Liver (tissue), 9 donors: Measurements from ENCODE around the gene TMEM164. TPM values are rescaled to one million over a fixed set of nuclear protein-coding genes. Genes with fewer than 3 reads are reported as not detected.

ENCODE experiments used
- DNase-seq: peaks from one replicate; pipeline ENCODE4 v3.0.0-alpha.2; 2017; ENCODE audit warnings: low spot score
- H3K27ac ChIP-seq, 2 donors: one replicate each; pipeline ENCODE4 v1.7.0; 2013; ENCODE audit warnings: inconsistent platforms in 2 of 2, low read length in 2 of 2, control low read depth in 1 of 2, low read depth in 1 of 2, mild to moderate bottlenecking in 1 of 2
- H3K27me3 ChIP-seq, 4 donors: one replicate each; pipeline versions ENCODE4 v1.6.1 to v1.7.0; 2013; ENCODE audit warnings: low read length in 3 of 4, inconsistent platforms in 1 of 4, mild to moderate bottlenecking in 1 of 4, moderate library complexity in 1 of 4; ENCODE audit not compliant: control insufficient read depth in 4 of 4, insufficient read depth in 4 of 4
- H3K36me3 ChIP-seq, 4 donors: one replicate each; pipeline versions ENCODE4 v1.6.1 to v1.7.0; 2013; ENCODE audit warnings: low read length in 3 of 4, mild to moderate bottlenecking in 3 of 4, low read depth in 1 of 4, moderate library complexity in 1 of 4; ENCODE audit not compliant: control insufficient read depth in 4 of 4, insufficient read depth in 3 of 4
- H3K4me1 ChIP-seq, 4 donors: one replicate each; pipeline versions ENCODE4 v1.6.1 to v1.7.0; 2013; ENCODE audit warnings: low read length in 3 of 4, mild to moderate bottlenecking in 3 of 4, moderate library complexity in 1 of 4; ENCODE audit not compliant: control insufficient read depth in 4 of 4, insufficient read depth in 4 of 4
- H3K4me3 ChIP-seq, 3 donors: one replicate each; pipeline versions ENCODE4 v1.6.1 to v1.7.0; 2013; ENCODE audit warnings: low read length in 3 of 3, control low read depth in 1 of 3, low read depth in 1 of 3, mild to moderate bottlenecking in 1 of 3
- H3K9ac ChIP-seq, 2 donors: one replicate each; pipeline ENCODE4 v1.7.0; 2013; ENCODE audit warnings: low read length in 2 of 2, mild to moderate bottlenecking in 2 of 2, moderate library complexity in 2 of 2, control low read depth in 1 of 2, low read depth in 1 of 2
- H3K9me3 ChIP-seq, 4 donors: one replicate each; pipeline versions ENCODE4 v1.6.1 to v1.7.0; 2013; ENCODE audit warnings: low read length in 3 of 4; ENCODE audit not compliant: control insufficient read depth in 4 of 4
- CTCF ChIP-seq: fragments of 150-350 bp; IDR thresholded peaks from 2 replicates; pipeline ENCODE4 v1.5.1; 2017; ENCODE audit warnings: improper control_type of control experiment, low read depth, low read length; ENCODE audit not compliant: missing input control
- EGR1 ChIP-seq, 2 donors: IDR thresholded peaks; 2 replicates each; pipeline ENCODE4 v1.6.1; 2016 to 2018; ENCODE audit warnings: antibody characterized with exemption in 2 of 2, low read depth in 2 of 2
- FOXA1 ChIP-seq: IDR thresholded peaks from 2 replicates; pipeline ENCODE4 v1.6.1; 2016; ENCODE audit warnings: antibody characterized with exemption
- FOXA2 ChIP-seq: IDR thresholded peaks from 2 replicates; pipeline ENCODE4 v1.6.1; 2016; ENCODE audit warnings: antibody characterized with exemption
- GABPA ChIP-seq, 2 donors: IDR thresholded peaks in 1 of 2; conservative IDR thresholded peaks in 1 of 2; 2 replicates each; pipeline ENCODE4 v1.6.1; 2016; ENCODE audit warnings: antibody characterized with exemption in 2 of 2, mild to moderate bottlenecking in 1 of 2, moderate library complexity in 1 of 2
- HNF4A ChIP-seq, 2 donors: conservative IDR thresholded peaks; 2 replicates each; pipeline ENCODE4 v1.6.1; 2016; ENCODE audit warnings: antibody characterized with exemption in 2 of 2, mild to moderate bottlenecking in 2 of 2
- HNF4G ChIP-seq: IDR thresholded peaks from 2 replicates; pipeline ENCODE4 v1.6.1; 2016; ENCODE audit warnings: antibody characterized with exemption
- MAX ChIP-seq: IDR thresholded peaks from 2 replicates; pipeline ENCODE4 v1.6.1; 2016; ENCODE audit warnings: antibody characterized with exemption
- NR2F2 ChIP-seq: IDR thresholded peaks from 2 replicates; pipeline ENCODE4 v1.6.1; 2016; ENCODE audit warnings: antibody characterized with exemption
- RAD21 ChIP-seq, 2 donors: IDR thresholded peaks; 2 replicates each; pipeline ENCODE4 v1.6.1; 2016; ENCODE audit warnings: antibody characterized with exemption in 2 of 2, mild to moderate bottlenecking in 2 of 2
- RXRA ChIP-seq, 2 donors: IDR thresholded peaks; 2 replicates each; pipeline ENCODE4 v1.6.1; 2017 to 2018; ENCODE audit warnings: antibody characterized with exemption in 2 of 2, mild to moderate bottlenecking in 1 of 2
- SP1 ChIP-seq: IDR thresholded peaks from 2 replicates; pipeline ENCODE4 v1.6.1; 2018; ENCODE audit warnings: antibody characterized with exemption, mild to moderate bottlenecking
- TAF1 ChIP-seq: conservative IDR thresholded peaks from 2 replicates; pipeline ENCODE4 v1.6.1; 2016; ENCODE audit warnings: antibody characterized with exemption, mild to moderate bottlenecking
- YY1 ChIP-seq: IDR thresholded peaks from 2 replicates; pipeline ENCODE4 v1.6.1; 2016; ENCODE audit warnings: antibody characterized with exemption, mild to moderate bottlenecking
- ZBTB33 ChIP-seq: IDR thresholded peaks from 2 replicates; pipeline ENCODE4 v1.6.1; 2016; ENCODE audit warnings: antibody characterized with exemption
- WGBS: extraction: QIAGEN DNeasy Blood & Tissue Kit; methylation state at CpG from one replicate; pipeline ENCODE4 v1.1.7; 2013; 5-methylcytosine and 5-hydroxymethylcytosine counted together
- polyA plus RNA-seq, 2 donors: library from polyadenylated mRNA; stranded (reverse) in 1 of 2; unstranded in 1 of 2; fragments of 200-250 nt in 1 of 2; fragments of >200 nt in 1 of 2; fragmentation: Nextera tagmentation in 1 of 2; extraction: Ambion mirVana in 1 of 2; gene quantifications; one replicate each; pipeline versions ENCODE4 v1.2.1 to v1.2.3, GENCODE V29; 2013 to 2015
- total RNA-seq, 2 donors: library from RNA; depleted of rRNA; stranded (reverse); fragments of >200 nt; gene quantifications; one replicate each; pipeline ENCODE4 v1.2.3, GENCODE V29; 2014
- TF ChIP-seq, protein P1 (sequence below): IDR thresholded peaks from 2 replicates; pipeline ENCODE4 v1.6.1; 2016; ENCODE audit warnings: antibody characterized with exemption
- TF ChIP-seq, protein P2 (sequence below): IDR thresholded peaks from 2 replicates; pipeline ENCODE4 v1.6.1; 2016; ENCODE audit warnings: antibody characterized with exemption, mild to moderate bottlenecking
- donor health status: healthy.
- donor health status: healthy.
- donor health status: healthy.
- donor health status: healthy.
- donor health status: healthy.

The TMEM164 gene
- total and polyA plus RNA-seq, 4 donors: 0.40 to 8.5 (median 2.9) TPM

- TF ChIP-seq CTCF (no peak), RXRA (IDR thresholded peaks at IDR 0.05) (no peak)
Observed at GRCh38 chrX:110133735-110134370, 130.9 kb downstream of the TMEM164 start (continued).

DNA sequence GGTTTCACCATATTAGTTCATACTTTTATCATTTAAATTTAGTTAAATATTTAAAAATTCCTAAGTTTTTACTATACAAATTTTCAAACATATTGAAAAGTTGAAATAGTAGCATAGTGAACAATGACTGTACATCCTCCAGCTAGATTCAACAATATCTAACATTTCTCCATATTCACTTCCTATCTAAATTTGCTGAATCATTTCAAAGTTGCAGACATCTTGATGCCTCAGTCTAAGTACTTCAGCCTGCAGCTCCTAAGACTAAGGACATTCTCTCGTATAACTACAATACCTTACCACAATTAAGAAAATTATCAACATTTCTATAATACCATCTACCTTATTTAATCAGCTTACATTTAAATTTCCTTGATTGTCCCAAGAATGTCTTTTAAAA, 132.7 kb downstream of the TMEM164 start:
- Histone ChIP-seq H3K9me3 (no peaks in the 10 kb centered on the region), H3K9ac (no peak overlapping the region), H3K36me3 (no peaks in the 10 kb centered on the region), H3K4me3 (no peak overlapping the region), H3K27me3 (no peaks in the 10 kb centered on the region), H3K4me1 (no peaks in the 10 kb centered on the region), H3K27ac (no peak overlapping the region)
- TF ChIP-seq HNF4A (conservative IDR thresholded peaks at IDR 0.05): no peak
- TF ChIP-seq MAX: no peak
- no peak for TF ChIP-seq EGR1 (IDR thresholded peaks at IDR 0.05; ENCODE audit: low read depth in 2 of 2)
- TF ChIP-seq FOXA1: no peak
- no peak for TF ChIP-seq GABPA (IDR thresholded peaks at IDR 0.05 in 1 of 2, conservative IDR thresholded peaks at IDR 0.05 in 1 of 2)
- no peak for TF ChIP-seq CTCF
- TF ChIP-seq ZBTB33: no peak
- TF ChIP-seq FOXA2: no peak
- no peak for TF ChIP-seq YY1
- no peak for TF ChIP-seq SP1
- TF ChIP-seq RXRA (IDR thresholded peaks at IDR 0.05): no peak
- TF ChIP-seq HNF4G: no peak
- TF ChIP-seq NR2F2: no peak
- TF ChIP-seq RAD21 (IDR thresholded peaks at IDR 0.05): no peak
- no peak for TF ChIP-seq TAF1
- TF ChIP-seq, protein P1, sequence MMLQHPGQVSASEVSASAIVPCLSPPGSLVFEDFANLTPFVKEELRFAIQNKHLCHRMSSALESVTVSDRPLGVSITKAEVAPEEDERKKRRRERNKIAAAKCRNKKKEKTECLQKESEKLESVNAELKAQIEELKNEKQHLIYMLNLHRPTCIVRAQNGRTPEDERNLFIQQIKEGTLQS: no peak
- TF ChIP-seq, protein P2, sequence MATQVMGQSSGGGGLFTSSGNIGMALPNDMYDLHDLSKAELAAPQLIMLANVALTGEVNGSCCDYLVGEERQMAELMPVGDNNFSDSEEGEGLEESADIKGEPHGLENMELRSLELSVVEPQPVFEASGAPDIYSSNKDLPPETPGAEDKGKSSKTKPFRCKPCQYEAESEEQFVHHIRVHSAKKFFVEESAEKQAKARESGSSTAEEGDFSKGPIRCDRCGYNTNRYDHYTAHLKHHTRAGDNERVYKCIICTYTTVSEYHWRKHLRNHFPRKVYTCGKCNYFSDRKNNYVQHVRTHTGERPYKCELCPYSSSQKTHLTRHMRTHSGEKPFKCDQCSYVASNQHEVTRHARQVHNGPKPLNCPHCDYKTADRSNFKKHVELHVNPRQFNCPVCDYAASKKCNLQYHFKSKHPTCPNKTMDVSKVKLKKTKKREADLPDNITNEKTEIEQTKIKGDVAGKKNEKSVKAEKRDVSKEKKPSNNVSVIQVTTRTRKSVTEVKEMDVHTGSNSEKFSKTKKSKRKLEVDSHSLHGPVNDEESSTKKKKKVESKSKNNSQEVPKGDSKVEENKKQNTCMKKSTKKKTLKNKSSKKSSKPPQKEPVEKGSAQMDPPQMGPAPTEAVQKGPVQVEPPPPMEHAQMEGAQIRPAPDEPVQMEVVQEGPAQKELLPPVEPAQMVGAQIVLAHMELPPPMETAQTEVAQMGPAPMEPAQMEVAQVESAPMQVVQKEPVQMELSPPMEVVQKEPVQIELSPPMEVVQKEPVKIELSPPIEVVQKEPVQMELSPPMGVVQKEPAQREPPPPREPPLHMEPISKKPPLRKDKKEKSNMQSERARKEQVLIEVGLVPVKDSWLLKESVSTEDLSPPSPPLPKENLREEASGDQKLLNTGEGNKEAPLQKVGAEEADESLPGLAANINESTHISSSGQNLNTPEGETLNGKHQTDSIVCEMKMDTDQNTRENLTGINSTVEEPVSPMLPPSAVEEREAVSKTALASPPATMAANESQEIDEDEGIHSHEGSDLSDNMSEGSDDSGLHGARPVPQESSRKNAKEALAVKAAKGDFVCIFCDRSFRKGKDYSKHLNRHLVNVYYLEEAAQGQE: no peak
- WGBS: 90% methylated on average over 1 of the region's 1 CpG
- DNase-seq: no peak
